Stimulated activated CD4-positive, alpha-beta T cell treated with anti-CD3 and anti-CD28 coated beads, Interleukin-4, amount 100 ng/mL, for 24 hours (primary cell): Measurements from ENCODE around the gene MOG.
"Not testable (repeated sequence)": the region's sequence is repeated elsewhere in the genome, so short reads cannot be mapped to it uniquely, and the experiment has no call there.

Experiments
- DNase-seq: peaks from one replicate; pipeline ENCODE4 v3.0.0-alpha.2; 2020

MOG gene

DNA sequence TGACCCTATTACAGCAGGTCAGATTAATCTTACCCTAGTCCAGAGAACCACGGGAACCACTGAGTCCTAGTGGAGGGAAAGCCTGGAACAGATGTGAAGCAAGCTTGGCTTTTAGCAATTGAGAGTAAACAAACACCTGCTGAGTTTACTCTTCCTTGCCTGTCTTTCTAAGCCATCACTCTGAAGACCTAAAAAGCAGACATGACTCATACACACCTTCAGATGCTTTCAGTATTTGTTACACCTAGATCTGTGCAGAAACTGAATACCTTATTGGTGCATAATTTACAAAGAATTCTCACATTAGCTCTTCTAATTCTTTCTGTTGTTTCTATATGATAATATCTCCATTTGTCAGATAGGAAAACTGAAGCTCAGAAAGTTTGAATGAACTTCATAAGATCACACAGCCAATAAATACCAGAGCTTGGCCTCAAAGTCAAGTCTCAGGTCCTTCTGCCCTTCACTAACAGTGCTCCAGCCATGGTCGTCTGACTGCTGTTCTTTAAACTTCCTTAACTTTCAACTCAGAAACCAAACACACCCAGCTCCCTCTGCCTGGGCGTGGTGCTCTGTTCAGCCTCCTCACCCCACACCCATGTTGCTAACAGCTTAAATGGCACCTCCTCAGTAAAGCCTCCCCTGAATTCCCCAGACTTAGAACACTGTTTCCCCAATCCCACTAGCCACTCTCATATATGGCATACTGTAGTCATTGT is 15.3 kb upstream of the MOG start:
- DNase-seq = no peak

DNA sequence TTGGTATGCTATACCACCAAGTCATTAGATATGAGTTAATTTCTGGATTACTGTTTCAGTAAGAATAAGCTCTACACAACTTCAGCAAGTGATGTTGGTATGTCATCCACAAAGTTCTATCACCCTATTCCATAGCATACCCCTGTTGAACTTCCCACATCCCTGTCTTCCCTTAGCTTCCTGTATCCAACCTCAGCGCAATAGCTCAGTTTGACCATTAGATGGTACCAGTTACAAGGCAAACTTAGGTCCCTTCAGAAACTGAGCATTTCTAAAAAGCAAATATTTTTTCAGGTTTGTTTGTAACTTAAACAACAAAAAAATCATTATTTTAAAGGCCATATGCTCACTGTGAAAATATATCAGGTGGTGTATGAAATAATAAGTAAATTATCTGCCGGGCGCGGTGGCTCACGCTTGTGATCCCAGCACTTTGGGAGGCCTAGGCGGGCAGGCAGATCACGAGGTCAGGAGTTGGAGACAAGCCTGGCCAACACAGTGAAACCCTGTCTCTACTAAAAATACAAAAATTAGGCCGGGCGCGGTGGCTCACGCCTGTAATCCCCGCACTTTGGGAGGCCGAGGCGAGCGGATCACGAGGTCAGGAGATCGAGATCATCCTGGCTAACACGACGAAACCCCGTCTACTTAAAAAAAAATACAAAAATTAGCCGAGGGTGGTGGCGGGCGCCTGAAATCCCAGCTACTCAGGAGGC is 8.8 kb upstream of the MOG start:
- no peak for DNase-seq

DNA sequence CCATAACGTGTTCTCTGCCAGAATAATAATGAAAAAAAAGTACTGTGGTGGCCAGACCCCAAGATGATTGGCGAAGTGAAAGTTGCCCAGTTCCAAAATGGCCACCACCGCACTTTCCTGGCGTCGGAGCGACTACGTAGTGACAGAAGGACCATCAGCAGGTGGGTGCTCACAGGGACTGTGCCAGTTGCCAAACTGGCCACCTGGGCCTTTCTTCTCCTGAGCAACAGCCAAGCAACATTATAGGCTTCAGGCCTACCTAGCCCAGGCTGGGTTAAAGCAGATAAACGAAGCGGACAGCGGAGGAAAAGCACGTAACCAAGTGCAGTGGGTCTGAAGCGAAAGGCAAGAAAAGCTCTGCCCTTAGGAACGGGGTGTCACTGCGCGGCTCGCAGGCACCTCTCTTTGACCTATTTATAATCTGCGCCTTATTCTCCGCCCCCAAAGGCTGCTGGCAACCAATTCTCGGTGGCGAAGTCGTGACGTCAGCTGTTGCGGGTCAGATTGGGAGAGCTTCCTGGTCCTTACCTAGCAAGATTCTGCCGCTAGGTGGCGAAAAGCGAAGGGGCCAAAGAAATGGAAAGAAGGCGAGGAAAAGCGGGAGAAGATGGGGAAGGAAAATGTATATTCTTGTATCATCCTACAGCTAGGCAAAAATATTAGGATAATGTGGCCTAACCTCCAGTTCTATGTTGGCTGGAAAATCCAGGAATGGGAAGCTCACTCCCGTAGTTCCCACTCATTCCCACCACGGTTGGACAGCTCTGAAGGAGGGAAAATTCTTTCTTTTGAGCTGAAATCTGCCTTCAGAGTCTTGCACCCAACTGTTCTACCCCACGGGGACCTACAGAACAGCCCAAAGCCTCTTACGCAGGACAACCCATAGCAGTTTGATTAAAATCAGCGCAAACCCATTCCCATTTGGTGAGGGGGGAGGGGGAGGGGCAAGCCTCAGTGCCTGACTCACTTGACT is 6.9 kb upstream of the MOG start:
- DNase-seq = peak; percentile 99

DNA sequence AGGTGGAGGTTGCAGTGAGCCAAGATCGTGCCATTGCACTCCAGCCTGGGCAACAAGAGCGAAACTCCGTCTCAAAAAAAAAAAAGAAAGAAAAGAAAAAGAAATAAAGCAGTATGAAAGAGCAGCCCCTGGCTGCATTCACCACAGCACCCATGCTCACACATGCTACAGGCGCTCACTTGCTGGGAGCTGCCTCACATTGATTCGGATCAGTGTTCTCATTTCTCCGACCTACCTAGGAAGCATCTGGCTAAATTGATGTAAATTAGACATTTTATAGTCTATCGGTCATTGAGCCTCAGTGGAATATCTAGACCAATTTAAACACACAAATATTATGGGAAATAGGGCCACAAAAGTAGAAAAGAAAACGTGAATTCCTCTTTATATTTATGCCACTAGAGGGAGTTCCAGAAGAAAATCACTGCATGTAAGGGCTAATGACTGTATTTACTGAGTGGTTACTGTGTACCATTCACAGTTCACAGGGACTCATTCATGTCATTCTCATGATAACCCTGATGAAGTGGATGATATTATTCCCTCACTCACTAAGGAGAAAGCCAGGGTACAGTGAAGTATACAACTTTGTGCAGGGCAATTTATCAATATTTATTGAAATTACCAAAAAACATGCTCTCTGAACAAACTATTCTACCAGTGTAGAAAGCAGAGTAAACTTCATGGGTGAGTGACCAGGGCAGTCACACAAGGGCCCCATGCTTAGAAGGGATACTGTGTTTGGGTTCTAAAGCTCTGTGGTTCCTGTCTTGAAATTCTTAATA is 5.3 kb upstream of the MOG start:
- DNase-seq = no peak

DNA sequence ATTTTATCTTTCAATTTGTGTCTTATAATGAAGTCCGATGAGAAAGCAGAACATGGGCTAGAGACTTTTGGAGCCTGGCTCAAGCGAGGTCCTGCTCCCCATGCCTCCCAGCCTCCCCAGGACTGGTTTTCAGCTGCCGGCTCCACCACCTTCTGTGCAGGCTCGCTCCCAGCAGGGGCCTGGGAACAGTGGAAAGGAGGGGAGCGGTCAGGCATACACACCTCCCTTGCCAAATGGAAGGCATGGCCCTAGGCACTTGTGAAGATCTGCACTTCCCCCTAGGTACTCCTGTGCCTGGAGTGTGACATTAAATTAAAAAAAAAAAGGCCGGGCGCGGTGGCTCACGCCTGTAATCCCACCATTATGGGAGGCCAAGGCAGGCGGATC is 4.7 kb upstream of the MOG start:
- DNase-seq = no peak

DNA sequence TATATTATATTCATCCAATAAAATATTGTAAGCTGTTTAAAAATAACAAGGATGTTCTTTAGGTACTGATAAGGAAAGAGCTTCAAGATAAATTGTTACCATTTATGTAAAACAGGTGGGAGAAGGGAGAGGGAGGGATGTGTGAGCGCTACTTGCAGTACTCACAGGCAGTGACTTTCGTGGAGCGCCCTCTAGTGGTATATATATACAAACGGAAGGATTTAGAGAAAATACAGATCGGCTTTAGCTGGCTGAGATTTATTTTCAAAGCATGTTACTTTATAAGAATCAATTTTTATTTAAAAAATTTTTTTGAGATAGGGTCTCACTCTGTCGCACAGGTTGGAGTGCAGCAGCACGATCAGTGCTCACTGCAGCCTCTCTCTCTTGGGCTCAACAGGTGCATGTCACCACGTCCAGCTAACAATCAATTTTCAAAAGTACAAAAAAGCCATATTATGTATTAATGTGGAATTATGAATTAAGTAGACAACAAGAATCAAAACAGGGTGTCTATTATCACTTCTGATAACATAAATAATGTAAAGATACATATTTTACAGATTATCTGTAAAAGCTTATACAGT is 3.3 kb upstream of the MOG start:
- DNase-seq = peak; percentile 53

DNA sequence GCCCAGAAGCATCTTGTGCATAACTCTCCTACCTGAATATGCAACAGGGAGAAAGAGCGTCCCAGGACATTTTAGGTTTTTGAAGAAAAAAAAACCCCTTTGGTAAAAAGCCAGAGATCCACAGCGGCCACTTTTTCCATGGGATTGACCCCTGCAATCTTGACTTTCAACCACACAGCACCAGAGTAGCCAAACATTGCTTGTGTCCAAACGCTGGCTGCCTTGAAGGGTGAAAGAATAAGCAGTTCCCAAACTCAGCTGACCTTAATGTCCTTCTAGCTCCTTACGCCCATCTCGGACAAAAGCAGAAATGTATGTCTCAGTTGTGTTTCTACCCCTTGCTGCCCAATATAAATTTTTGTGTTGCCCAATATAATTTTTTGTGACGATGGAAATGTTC is 1.2 kb upstream of the MOG start:
- DNase-seq = no peak

DNA sequence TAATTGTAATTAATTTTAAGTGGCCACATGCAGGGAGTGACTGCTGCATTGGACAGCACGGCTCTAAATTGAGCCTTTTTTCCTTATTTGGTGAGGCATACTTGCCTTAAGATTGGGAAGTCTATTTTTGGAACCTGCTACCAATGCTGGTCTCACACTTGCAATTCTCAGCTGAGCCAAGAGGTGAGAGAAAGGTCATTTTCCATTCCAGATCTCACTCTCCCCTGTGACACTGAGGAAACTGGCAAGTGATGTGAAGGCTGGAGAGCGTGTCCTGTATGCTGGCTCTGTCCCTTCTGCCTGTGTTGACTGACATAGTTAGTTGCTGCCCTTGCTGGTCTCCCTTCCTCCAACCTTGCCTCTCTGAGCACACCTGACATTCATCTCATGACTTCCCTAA is 735 bp upstream of the MOG start:
- no peak for DNase-seq

DNA sequence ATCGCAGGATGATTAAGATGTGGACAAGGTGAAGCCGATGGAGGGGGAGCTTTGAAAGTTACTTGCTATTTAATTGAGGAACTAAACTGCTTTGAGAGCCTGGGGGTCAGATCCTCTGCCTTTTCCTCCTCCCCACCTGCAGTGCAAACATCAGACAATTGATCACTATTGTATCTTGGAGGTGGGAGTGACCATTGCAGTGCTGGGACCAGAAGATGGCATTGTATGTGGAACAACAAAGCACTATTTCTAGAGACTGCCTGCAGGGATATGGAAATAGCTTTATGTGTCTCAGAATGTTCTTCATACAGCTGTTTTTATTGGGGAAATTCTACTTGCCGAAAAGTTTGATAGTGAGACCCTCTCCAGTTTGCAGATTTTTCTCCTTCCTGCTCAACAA is 4.2 kb downstream of the MOG start:
- no peak for DNase-seq

DNA sequence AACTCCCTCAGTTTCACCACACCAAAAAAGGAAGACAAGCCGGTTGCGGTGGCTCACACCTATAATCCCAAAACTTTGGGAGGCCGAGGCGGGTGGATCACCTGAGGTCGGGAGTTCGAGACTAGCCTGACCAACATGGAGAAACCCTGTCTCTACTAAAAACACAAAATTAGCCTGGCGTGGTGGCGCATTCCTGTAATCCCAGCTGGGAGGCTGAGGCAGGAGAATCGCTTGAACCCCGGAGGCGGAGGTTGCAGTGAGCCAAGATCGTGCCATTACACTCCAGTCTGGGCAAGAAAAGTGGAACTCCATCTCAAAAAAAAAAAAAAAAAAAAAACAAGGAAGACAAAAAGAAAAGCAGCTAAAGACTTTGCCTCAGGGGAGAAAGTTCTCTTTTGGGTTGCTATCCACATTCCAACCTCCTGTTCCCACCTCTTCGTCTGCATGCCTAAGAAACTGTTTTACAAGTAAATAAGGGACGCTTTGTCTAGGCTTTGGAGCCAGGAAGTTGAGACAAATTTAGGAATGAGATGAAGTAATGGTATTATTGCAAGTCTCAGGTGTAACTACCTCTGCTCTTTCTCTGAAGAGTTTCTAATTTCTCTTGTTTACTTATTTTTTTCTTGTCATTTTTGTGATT is 4.7 kb downstream of the MOG start:
- DNase-seq = not testable (repeated sequence)

DNA sequence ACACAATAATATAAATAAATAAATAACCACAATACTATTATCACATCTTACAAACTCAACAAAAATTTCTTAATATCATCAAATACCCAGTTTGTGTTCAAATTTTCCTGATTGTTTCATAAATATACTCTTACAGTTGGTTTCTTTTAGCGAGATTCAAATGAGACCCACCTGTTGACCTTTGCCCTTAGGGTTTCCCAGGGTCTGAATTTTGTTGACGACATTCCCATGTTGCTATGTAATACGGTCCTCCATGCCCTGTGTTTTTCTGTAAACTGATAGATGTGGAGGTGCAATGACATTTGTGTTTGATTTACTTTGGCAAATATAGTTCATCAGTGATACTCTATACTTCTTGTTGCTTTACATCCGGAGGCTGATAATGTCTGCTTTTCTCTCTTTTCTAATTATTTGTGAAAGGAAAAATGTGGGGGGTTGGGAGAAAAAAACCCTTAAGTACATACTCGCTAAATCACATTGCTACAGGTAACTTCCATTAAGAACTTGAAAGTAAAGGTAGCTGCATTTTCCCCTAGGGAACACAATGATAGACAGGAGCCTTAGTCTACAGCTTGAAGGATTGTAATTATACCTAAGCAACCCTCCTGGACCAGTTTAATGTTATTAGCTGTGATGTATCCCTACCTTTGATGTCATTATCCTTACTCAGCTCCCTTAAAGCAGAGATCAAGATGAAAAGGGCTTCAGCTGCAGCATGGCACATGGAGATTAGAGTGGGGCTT is 6.6 kb downstream of the MOG start:
- no peak for DNase-seq

DNA sequence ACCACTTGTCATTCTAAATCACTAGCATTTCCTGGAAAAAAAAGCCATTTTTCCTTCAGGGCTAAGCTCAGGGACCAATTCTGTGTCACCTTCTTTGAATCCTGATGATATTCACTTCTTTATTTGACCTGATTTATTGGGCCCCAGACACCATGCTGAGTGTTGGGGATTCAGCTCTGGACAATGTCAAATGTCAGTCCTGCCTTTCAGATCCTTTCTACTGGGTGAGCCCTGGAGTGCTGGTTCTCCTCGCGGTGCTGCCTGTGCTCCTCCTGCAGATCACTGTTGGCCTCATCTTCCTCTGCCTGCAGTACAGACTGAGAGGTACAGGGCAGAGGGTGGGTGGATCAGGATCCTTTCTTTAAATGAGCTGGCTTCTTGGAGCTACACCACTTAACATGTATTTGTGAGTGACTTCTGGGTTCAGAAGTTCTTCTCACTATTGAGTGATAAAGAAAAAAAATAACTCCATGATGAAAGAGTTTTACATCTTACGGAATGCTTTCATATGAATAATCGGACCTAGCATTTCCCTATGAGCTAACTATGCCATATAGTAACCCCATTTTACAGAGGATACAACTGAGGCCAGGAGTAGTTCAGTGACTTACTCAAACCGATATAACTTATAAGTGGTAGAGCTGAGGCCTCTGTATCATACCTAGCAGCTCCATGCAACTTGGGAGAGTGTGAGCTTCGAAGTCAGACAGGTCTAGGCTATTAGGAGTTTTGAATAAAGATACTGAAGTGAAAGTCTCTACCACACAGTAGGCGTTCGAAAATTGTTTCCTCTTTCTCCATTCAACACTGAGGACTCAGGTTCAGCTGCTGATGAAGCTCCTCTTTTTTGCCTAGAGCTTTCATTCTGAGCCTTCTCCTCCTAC is 9.3 kb downstream of the MOG start:
- no peak for DNase-seq

DNA sequence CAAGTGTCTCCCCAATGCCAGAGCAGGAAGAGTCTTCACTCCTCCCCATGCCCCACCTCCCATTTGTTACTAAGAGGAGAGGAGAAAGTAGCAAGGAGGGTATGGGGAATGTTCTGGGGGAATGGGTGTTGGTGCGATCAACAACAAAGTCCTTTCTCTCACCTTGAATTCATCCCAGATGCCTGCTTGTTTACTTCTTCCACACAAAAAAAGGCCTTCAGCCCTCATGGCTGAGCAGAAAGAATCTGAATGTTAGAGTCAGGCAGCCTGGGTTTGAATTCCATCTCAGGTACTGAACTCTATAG is 9.9 kb downstream of the MOG start:
- DNase-seq = no peak

DNA sequence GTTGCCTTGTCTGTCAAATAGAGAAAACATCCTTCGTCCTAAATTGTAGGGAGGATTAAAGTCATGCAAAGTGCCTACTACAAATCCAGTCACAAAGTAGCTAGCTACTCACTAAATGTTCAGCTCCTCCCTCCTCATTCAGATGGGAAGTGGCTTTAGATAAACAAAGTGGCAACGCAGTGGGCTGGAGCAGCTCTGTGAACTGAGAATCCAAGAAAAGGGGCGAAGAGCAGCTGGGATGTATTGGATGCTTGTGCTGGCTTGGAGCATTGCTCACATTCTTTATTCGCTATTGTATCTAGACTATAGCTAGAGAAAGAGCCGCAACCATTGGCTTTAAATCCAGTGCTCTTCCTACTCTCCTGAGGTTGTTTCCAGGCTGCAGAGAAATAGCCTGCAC is 10.3 kb downstream of the MOG start:
- DNase-seq = no peak

DNA sequence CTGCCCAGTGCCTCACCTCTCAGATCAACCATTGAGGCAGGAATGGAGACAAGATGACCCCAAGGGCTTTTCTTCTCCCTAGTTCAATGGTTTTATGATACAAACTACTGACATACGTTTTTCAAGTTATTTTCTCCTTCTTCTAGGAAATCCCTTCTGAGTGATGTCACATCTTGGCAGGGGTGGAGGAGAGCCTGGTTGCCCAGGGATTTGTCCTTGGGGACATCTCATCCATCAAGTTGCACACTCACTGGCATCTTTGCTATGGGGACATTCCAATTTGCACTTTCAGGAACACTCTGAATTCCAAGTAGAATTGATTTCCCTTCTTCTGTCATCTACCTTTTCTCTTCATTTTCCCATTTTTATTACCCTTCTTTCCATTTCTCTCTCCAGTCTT is 14.1 kb downstream of the MOG start:
- no peak for DNase-seq

DNA sequence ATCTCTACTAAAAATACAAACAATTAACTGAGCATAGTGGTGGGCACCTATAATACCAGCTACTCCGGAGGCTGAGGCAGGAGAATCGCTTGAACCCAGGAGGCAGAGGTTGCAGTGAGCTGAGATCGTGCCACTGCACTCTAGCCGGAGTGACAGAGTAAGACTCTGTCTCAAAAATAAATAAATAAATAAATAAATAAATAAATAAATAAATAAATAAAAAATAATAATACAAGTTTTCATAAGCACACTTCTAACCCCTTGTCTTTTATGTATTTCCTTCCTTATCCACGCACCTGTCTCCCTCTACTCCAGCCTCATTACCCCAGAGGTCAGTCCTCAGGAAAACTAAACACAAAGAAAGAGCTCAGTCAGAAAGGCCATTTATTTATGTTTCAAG is 15.2 kb downstream of the MOG start:
- DNase-seq = not testable (repeated sequence)

DNA sequence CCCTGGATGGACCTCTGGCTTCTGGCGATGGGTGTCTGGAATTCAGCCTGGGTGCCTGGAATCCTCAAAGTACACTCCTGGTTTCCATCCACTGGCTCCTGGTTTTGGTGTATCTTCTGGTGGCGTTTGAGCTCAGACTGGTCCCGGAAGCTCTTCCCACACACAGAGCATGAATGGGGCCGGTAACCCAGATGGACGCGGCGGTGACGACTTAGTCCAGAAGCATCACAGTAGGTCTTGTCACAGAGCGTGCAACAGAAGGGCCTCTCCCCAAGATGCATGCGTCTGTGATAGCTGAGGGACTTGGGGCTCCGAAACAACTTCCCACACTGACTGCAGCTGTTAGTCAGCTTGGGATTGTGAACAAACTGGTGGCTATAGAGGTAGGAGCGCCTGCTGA is 16.3 kb downstream of the MOG start:
- no peak for DNase-seq

DNA sequence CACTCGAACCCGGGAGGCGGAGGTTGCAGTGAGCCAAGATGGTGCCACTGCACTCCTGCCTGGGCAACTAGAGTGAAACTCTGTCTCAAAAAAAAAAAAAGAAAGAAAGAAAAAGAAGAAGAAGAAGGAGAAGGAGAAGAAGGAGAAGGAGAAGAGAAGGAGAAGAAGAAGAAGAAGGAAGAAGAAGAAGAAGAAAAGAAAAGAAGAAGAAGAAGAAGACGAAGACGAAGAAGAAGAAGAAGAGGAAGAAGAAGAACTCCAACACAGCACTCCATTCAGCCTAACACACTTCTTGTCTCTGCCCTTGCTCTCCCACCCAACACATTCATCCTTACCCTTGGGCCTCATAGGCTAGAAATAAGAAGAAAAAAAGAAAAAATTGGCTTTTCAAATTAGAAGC is 17.1 kb downstream of the MOG start:
- DNase-seq = no peak

DNA sequence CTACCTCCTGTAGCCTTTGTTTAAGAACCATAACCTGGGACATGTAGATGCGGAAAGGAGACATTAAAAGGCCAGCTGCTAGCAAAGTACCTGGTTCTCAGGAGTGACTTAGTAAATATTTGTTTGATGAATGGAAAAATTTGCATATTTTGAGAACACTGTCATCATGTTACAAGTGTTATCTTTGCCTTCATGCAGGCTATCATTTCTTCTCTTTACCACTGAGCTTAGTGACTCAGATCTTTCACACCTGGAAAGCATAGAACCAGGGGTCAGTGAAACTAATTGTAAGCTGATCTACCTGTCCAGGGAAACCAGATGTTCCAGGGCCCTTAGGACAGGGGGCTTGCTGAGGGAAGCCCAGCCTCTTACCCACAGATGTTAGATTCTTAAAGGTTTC is 18.7 kb downstream of the MOG start:
- DNase-seq = no peak

DNA sequence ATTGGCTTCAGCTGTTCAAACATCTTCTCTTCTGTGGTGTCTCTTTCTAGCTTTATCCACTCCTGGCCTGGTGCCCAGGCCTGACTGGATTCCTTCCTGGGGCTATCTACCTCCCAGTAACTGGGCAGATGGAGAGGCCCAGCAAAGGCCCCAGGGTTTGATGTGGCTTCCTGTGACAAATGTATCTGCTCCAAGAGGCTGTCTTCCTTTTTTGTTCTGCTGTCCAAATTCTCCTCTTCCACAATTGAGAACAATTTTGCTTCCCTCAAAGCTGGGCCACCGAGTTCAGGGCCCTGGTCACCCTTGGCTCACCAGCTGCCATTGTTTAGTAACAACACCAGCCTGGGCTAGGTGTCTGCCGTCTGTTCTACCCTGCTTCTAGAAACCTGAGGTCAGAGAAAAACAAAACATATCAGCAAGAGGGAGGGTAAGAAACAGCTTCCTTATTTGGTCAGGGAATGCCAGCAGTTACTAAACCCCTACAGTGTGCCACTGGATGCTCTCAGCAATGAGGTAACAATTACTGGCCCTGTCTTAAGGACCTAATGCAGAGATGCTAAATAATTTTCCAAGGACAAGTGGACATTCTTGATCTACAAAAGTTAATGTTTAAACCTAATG is 20.2 kb downstream of the MOG start:
- no peak for DNase-seq
